Muscle layer of colon (tissue), 2 donors: Measurements from ENCODE around the gene SERPINA3.
"Not testable (repeated sequence)": the region's sequence is repeated elsewhere in the genome, so short reads cannot be mapped to it uniquely, and the experiment has no call there.

Experiments used
- H3K27ac ChIP-seq: one replicate; pipeline ENCODE4 v1.7.0; 2013; ENCODE audit warnings: low read depth, mild to moderate bottlenecking, low read length, moderate library complexity
- H3K27me3 ChIP-seq, 2 donors: one replicate each; pipeline ENCODE4 v1.7.0; 2013; ENCODE audit warnings: low read length in 2 of 2, mild to moderate bottlenecking in 2 of 2; ENCODE audit not compliant: insufficient read depth in 2 of 2, control insufficient read depth in 1 of 2
- H3K36me3 ChIP-seq: one replicate; pipeline ENCODE4 v1.7.0; 2013; ENCODE audit warnings: mild to moderate bottlenecking, low read length; ENCODE audit not compliant: insufficient read depth
- H3K4me1 ChIP-seq: one replicate; pipeline ENCODE4 v1.7.0; 2013; ENCODE audit warnings: mild to moderate bottlenecking, low read length; ENCODE audit not compliant: insufficient read depth
- H3K4me3 ChIP-seq, 2 donors: one replicate each; pipeline ENCODE4 v1.7.0; 2013; ENCODE audit warnings: low read length in 2 of 2, low read depth in 1 of 2, mild to moderate bottlenecking in 1 of 2, moderate library complexity in 1 of 2
- H3K9ac ChIP-seq: one replicate; pipeline ENCODE4 v1.7.0; 2013; ENCODE audit warnings: low read length
- H3K9me3 ChIP-seq: one replicate; pipeline ENCODE4 v1.7.0; 2013; ENCODE audit warnings: mild to moderate bottlenecking, low read length
- donor health status: abdominal sarcoma.
- donor health status: Adenocarcinoma of cecum.

The SERPINA3 gene

GRCh38 chr14:94600148-94600545, 12.0 kb upstream of the SERPINA3 start:
- H3K9ac ChIP-seq = no peak overlapping the region
- H3K4me1 ChIP-seq = peaks cover 28% of the 10 kb centered on the region
- H3K36me3 ChIP-seq = no peaks in the 10 kb centered on the region
- H3K9me3 ChIP-seq = no peaks in the 10 kb centered on the region
- peak overlapping the region; percentile 25 for H3K27ac ChIP-seq
- H3K4me3 ChIP-seq = no peak overlapping the region
- no peaks in the 10 kb centered on the region for H3K27me3 ChIP-seq

- H3K27ac ChIP-seq = no peak overlapping the region
Observed at GRCh38 chr14:94601884-94602391, 10.3 kb upstream of the SERPINA3 start.

GRCh38 chr14:94602722-94603121, 9.5 kb upstream of the SERPINA3 start:
- Histone ChIP-seq H3K27ac (no peak overlapping the region), H3K9me3 (no peaks in the 10 kb centered on the region)

More at GRCh38 chr14:94601884-94602391, 10.3 kb upstream of the SERPINA3 start:
- Histone ChIP-seq H3K9ac (no peak overlapping the region), H3K36me3 (no peaks in the 10 kb centered on the region), H3K9me3 (no peaks in the 10 kb centered on the region), H3K4me3 (peak overlapping the region in 1 of 2 donors; percentile 5), H3K4me1 (peaks cover 28% of the 10 kb centered on the region), H3K27me3 (no peaks in the 10 kb centered on the region)

GRCh38 chr14:94605361-94605760, 6.8 kb upstream of the SERPINA3 start:
- Histone ChIP-seq H3K4me1 (peaks cover 16% of the 10 kb centered on the region), H3K9me3 (no peaks in the 10 kb centered on the region)

More at GRCh38 chr14:94602722-94603121, 9.5 kb upstream of the SERPINA3 start:
- Histone ChIP-seq H3K36me3 (no peaks in the 10 kb centered on the region), H3K4me3 (no peak overlapping the region), H3K27me3 (no peaks in the 10 kb centered on the region), H3K4me1 (peaks cover 28% of the 10 kb centered on the region), H3K9ac (no peak overlapping the region)

GRCh38 chr14:94608966-94609365, 3.2 kb upstream of the SERPINA3 start:
- not testable (repeated sequence) for H3K27me3 ChIP-seq, H3K4me3 ChIP-seq, H3K36me3 ChIP-seq, H3K4me1 ChIP-seq, H3K9me3 ChIP-seq, H3K9ac ChIP-seq, H3K27ac ChIP-seq

More at GRCh38 chr14:94605361-94605760, 6.8 kb upstream of the SERPINA3 start:
- Histone ChIP-seq H3K36me3 (no peaks in the 10 kb centered on the region), H3K9ac (no peak overlapping the region), H3K4me3 (no peak overlapping the region), H3K27me3 (no peaks in the 10 kb centered on the region), H3K27ac (no peak overlapping the region)

GRCh38 chr14:94611179-94611578, 1.0 kb upstream of the SERPINA3 start:
- Histone ChIP-seq H3K4me1 (peaks cover 6% of the 10 kb centered on the region), H3K27me3 (no peaks in the 10 kb centered on the region), H3K36me3 (no peaks in the 10 kb centered on the region), H3K27ac (no peak overlapping the region), H3K9ac (no peak overlapping the region), H3K4me3 (no peak overlapping the region), H3K9me3 (no peaks in the 10 kb centered on the region)

- H3K4me1 ChIP-seq = peaks cover 6% of the 10 kb centered on the region
- no peaks in the 10 kb centered on the region for H3K27me3 ChIP-seq
- no peaks in the 10 kb centered on the region for H3K9me3 ChIP-seq
- peaks cover 3% of the 10 kb centered on the region for H3K36me3 ChIP-seq
- peak overlapping the region; percentile 42 for H3K27ac ChIP-seq
- no peak overlapping the region for H3K4me3 ChIP-seq
- no peak overlapping the region for H3K9ac ChIP-seq
Observed at GRCh38 chr14:94612580-94613554, 676 bp downstream of the SERPINA3 start.

- H3K36me3 ChIP-seq = peaks cover 3% of the 10 kb centered on the region
- H3K9ac ChIP-seq = no peak overlapping the region
- peaks cover 6% of the 10 kb centered on the region for H3K9me3 ChIP-seq
- peaks cover 6% of the 10 kb centered on the region for H3K4me1 ChIP-seq
- H3K27ac ChIP-seq = no peak overlapping the region
- no peaks in the 10 kb centered on the region for H3K27me3 ChIP-seq
- no peak overlapping the region for H3K4me3 ChIP-seq
Observed at GRCh38 chr14:94613720-94614644, 1.8 kb downstream of the SERPINA3 start.

GRCh38 chr14:94614802-94615201, 2.6 kb downstream of the SERPINA3 start:
- Histone ChIP-seq H3K27me3 (no peaks in the 10 kb centered on the region), H3K9ac (no peak overlapping the region), H3K36me3 (peaks cover 3% of the 10 kb centered on the region), H3K9me3 (peaks cover 6% of the 10 kb centered on the region), H3K4me1 (peaks cover 6% of the 10 kb centered on the region), H3K27ac (no peak overlapping the region), H3K4me3 (no peak overlapping the region)

GRCh38 chr14:94615254-94615653, 3.1 kb downstream of the SERPINA3 start:
- Histone ChIP-seq H3K4me3 (no peak overlapping the region), H3K27ac (no peak overlapping the region), H3K9ac (no peak overlapping the region), H3K4me1 (peaks cover 6% of the 10 kb centered on the region), H3K27me3 (no peaks in the 10 kb centered on the region), H3K36me3 (peaks cover 3% of the 10 kb centered on the region), H3K9me3 (peaks cover 6% of the 10 kb centered on the region)
